AG10803 (cell line): ENCODE results near the gene RAPGEF1.

Source experiments
- DNase-seq: peaks from one replicate; pipeline ENCODE4 v3.0.0; 2010; ENCODE audit warnings: low read depth
- H3K4me3 ChIP-seq: 2 replicates; pipeline ENCODE4 v1.5.1; 2011; ENCODE audit warnings: mild to moderate bottlenecking, low read length, control low read depth
- TF ChIP-seq, protein P1 (sequence below): conservative IDR thresholded peaks from 2 replicates; pipeline ENCODE4 v1.5.1; 2011; ENCODE audit warnings: mild to moderate bottlenecking, low read length, control low read depth, inconsistent platforms

RAPGEF1 gene

GRCh38 chr9:131693651-131694597 is 46.0 kb downstream of the RAPGEF1 start:
- no peak overlapping the region for H3K4me3 ChIP-seq
- DNase-seq = no peak
- TF ChIP-seq, protein P1, sequence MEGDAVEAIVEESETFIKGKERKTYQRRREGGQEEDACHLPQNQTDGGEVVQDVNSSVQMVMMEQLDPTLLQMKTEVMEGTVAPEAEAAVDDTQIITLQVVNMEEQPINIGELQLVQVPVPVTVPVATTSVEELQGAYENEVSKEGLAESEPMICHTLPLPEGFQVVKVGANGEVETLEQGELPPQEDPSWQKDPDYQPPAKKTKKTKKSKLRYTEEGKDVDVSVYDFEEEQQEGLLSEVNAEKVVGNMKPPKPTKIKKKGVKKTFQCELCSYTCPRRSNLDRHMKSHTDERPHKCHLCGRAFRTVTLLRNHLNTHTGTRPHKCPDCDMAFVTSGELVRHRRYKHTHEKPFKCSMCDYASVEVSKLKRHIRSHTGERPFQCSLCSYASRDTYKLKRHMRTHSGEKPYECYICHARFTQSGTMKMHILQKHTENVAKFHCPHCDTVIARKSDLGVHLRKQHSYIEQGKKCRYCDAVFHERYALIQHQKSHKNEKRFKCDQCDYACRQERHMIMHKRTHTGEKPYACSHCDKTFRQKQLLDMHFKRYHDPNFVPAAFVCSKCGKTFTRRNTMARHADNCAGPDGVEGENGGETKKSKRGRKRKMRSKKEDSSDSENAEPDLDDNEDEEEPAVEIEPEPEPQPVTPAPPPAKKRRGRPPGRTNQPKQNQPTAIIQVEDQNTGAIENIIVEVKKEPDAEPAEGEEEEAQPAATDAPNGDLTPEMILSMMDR = no peak

- H3K4me3 ChIP-seq = no peak overlapping the region
- no peak for DNase-seq
- TF ChIP-seq, protein P1 = no peak
Measured at GRCh38 chr9:131692612-131693562, 47.0 kb downstream of the RAPGEF1 start.

DNA sequence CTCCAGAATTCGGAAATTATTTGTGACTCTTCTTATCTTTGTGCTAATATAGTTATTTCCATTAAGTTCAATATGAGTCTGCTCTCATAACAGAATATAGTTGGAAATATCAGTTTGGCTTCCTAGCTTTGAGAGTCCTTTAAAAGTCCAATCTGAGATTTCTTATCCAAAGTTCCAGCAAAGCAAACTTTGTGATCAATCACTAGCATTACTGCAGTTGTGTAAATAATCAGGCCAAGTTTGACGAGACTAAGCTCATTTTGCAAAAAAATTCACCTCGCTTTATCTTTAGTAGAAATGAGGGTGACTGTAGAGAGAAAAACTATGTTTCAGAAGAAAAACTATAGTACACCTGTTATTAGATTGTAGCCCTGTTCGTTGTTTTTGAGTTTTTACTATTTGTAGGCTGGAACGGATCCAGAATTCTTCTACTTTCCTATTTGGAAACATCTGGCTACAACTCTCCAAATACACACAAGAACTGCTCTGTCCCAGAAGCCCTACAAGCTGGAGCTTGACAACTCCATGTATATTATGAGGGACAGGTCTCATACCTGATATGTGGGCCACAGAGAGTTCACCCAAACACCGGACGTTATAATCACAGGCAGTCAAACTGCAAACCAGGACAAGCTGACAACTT is 47.8 kb downstream of the RAPGEF1 start:
- TF ChIP-seq, protein P1 = no peak
- H3K4me3 ChIP-seq = no peak overlapping the region
- DNase-seq = no peak

- no peak overlapping the region for H3K4me3 ChIP-seq
- DNase-seq = no peak
- TF ChIP-seq, protein P1 = no peak
Measured at GRCh38 chr9:131690941-131691573, 48.8 kb downstream of the RAPGEF1 start.

DNA sequence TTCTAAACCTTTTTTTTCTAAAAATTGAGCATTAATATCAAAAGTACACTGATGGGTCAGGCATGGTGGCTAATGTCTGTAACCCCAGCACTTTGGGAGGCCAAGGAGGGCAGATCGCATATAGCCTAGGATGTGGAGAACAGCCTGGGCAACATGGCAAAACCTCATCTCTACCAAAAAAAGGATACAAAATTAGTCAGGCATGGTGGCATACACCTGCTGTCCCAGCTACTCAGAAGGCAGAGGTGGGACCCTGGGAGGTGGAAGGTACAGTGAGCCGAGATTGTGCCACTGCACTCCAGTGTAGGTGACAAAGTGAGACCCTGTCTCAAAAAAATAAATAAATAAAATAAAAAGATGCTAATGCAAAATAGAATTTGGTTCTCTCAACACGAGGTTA is 49.4 kb downstream of the RAPGEF1 start:
- H3K4me3 ChIP-seq = no peak overlapping the region
- TF ChIP-seq, protein P1 = no peak
- no peak for DNase-seq

DNA sequence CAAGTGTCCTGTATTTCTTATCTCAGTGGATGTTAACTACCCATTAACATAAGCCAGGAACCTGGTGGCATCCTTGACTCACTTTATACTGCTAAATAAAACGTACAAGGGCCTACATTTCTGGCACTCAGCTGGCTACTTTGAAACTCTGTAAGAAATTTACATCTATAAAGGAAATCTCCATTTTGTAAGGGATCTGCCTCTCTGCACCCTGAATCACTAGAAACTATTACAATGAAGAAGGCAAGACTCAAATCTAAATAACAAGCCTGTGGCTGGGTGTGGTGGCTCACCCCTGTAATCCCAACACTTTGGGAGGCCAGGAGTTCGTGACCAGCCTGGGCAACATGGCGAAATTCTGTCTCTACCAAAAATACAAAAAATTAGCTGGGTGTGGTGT is 51.5 kb downstream of the RAPGEF1 start:
- TF ChIP-seq, protein P1 = no peak
- no peak for DNase-seq
- no peak overlapping the region for H3K4me3 ChIP-seq
